ENCODE measurements around the gene DIABLO. TPM values are rescaled to one million over a fixed set of nuclear protein-coding genes. Genes with fewer than 3 reads are reported as not detected.

The DIABLO gene
- total RNA-seq, 1 experiment from 2014 or later, result 74.6 TPM

DNA sequence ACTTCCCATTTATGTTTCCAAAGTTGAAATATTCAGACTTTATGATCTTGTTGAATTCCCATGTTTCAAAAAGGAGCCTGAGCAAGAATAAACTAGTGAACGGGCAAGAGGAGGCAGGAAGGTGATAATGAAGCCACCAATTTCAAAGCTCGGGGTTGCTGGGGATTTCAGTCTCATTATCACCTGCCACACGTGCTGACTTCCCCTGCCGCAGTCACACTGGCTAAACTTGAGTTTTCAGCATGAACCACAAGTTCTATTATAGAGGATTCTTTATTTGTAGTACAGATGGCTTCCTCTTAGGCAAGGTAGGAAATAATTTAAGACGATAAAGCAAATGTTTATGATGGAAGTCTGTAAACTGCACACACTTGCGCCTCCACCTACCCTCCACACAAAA lies 18.1 kb upstream of the DIABLO start:
- H3K27ac Mint-ChIP-seq, result no peak overlapping the region
- H2BK5ac ChIP-seq (ENCODE audit: insufficient read length, low read length), result no peak overlapping the region
- no peak overlapping the region for H4K8ac ChIP-seq (replicated peaks; ENCODE audit: insufficient read length, low read depth, low read length)
- no peak overlapping the region for H3K56ac ChIP-seq (ENCODE audit: insufficient read length, low read depth, low read length)
- no peak for TF ChIP-seq CTCF (conservative IDR thresholded peaks at IDR 0.05)
- no peak overlapping the region for H3K18ac ChIP-seq (ENCODE audit: insufficient read length, low read depth, low read length)
- no peaks in the 10 kb centered on the region for H3K23me2 ChIP-seq (ENCODE audit: insufficient read length, low read depth, low read length, poor library complexity, severe bottlenecking)
- H3K4me1 Mint-ChIP-seq, result no peaks in the 10 kb centered on the region
- no peak for DNase-seq
- no peak overlapping the region for H3K4me2 ChIP-seq (ENCODE audit: insufficient read depth, insufficient read length, low read length)
- no peak overlapping the region for H4K5ac ChIP-seq (ENCODE audit: insufficient read length, low read depth, low read length)
- no peak overlapping the region for H2BK20ac ChIP-seq (ENCODE audit: low read depth, low read length, poor library complexity, severe bottlenecking)
- no peaks in the 10 kb centered on the region for H3K79me2 ChIP-seq (ENCODE audit: insufficient read depth, low read length)
- H2BK12ac ChIP-seq (ENCODE audit: insufficient read length, low read depth, low read length), result no peak overlapping the region
- no peak overlapping the region for H4K91ac ChIP-seq (ENCODE audit: insufficient read length, low read depth, low read length)
- no peak overlapping the region for H2BK15ac ChIP-seq (ENCODE audit: low read depth, low read length)
- no peak overlapping the region for H3K14ac ChIP-seq (ENCODE audit: insufficient read depth, low read length)
- H3K4me3 Mint-ChIP-seq, result no peak overlapping the region
- no peak overlapping the region for H3K27ac ChIP-seq (ENCODE audit: insufficient read length, low read depth, low read length)
- no peak overlapping the region for H3K9ac ChIP-seq (ENCODE audit: extremely low read depth, insufficient read length, low read length)
- no peak overlapping the region for H3T11ph ChIP-seq (ENCODE audit: low read length)
- no peaks in the 10 kb centered on the region for H3K9me3 Mint-ChIP-seq
- no peaks in the 10 kb centered on the region for H3K79me1 ChIP-seq (ENCODE audit: insufficient read depth, low read depth, low read length, poor library complexity, severe bottlenecking)
- H3K36me3 Mint-ChIP-seq (ENCODE audit: insufficient read depth in 1 of 3, low read depth in 3 of 3), result peaks cover 3 to 41% (median 17%) of the 10 kb centered on the region in 3 experiments
- H4K20me1 ChIP-seq (ENCODE audit: control insufficient read depth, insufficient read depth, insufficient read length), result no peaks in the 10 kb centered on the region
- H3K27me3 Mint-ChIP-seq (ENCODE audit: low read depth), result no peaks in the 10 kb centered on the region
- H3K23ac ChIP-seq (ENCODE audit: insufficient read length, low read depth, low read length), result no peak overlapping the region
- no peak overlapping the region for H2AFZ ChIP-seq (ENCODE audit: low read length)
- no peak overlapping the region for H2BK120ac ChIP-seq (ENCODE audit: low read depth, low read length, poor library complexity, severe bottlenecking)
- H3K27me3 ChIP-seq (ENCODE audit: insufficient read depth, low read length), result no peaks in the 10 kb centered on the region
- H3K4me1 ChIP-seq (ENCODE audit: insufficient read depth, low read length), result no peaks in the 10 kb centered on the region
- no peaks in the 10 kb centered on the region for H3K9me3 ChIP-seq (ENCODE audit: control insufficient read depth, low read depth, low read length)
- WGBS (ENCODE audit: extremely low coverage, insufficient read length, low lambda C conversion rate), result no CpG with 5 or more reads among the region's 6 CpGs
- no peak overlapping the region for H2AK5ac ChIP-seq (ENCODE audit: insufficient read length, low read length)
- H3K4ac ChIP-seq (ENCODE audit: low read depth, low read length), result no peak overlapping the region
